Hair follicle dermal papilla cell (primary cell): Measurements from ENCODE around the gene KAT14. TPM values are rescaled to one million over a fixed set of nuclear protein-coding genes. Genes with fewer than 3 reads are reported as not detected.

Experiments used
- small RNA-seq: library from RNA; depleted of rRNA; stranded (forward); fragments of <200 nt; gene quantifications from one replicate; pipeline ENCODE3, GENCODE V24; 2012
- total RNA-seq: library from RNA; depleted of rRNA; stranded (reverse); fragments of >200 nt; gene quantifications from 2 replicates; pipeline ENCODE4 v1.2.3, GENCODE V29; 2012

The KAT14 gene, protein sequence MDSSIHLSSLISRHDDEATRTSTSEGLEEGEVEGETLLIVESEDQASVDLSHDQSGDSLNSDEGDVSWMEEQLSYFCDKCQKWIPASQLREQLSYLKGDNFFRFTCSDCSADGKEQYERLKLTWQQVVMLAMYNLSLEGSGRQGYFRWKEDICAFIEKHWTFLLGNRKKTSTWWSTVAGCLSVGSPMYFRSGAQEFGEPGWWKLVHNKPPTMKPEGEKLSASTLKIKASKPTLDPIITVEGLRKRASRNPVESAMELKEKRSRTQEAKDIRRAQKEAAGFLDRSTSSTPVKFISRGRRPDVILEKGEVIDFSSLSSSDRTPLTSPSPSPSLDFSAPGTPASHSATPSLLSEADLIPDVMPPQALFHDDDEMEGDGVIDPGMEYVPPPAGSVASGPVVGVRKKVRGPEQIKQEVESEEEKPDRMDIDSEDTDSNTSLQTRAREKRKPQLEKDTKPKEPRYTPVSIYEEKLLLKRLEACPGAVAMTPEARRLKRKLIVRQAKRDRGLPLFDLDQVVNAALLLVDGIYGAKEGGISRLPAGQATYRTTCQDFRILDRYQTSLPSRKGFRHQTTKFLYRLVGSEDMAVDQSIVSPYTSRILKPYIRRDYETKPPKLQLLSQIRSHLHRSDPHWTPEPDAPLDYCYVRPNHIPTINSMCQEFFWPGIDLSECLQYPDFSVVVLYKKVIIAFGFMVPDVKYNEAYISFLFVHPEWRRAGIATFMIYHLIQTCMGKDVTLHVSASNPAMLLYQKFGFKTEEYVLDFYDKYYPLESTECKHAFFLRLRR
- total RNA-seq: 14.6 and 17.8 TPM in 2 replicates

GRCh38 chr20:18137412-18138265, at the start of gene KAT14, which contains the start of gene PET117:
TSS of gene KAT14 (plus strand) at chr20:18137863. CDS start at chr20:18142661, 4,798 bp downstream.
TSS of gene PET117 (plus strand) at chr20:18137863. CDS start at chr20:18137956, 93 bp downstream.

Small RNAs within 50 kb of the gene (small RNA-seq; reads per million reads assigned to genes)
- gene RF00019: not detected
- gene RNU7-137P: not detected

Other genes with a start within 250 kb of the KAT14 start
- gene SNX5, start 169.1 kb upstream of the KAT14 start, total RNA-seq: 111 and 120 TPM in 2 replicates
- gene MGME1, start 168.8 kb upstream of the KAT14 start, total RNA-seq: 6.6 and 10.1 TPM in 2 replicates
- gene OVOL2, start 79.9 kb upstream of the KAT14 start, total RNA-seq: not detected in 2 replicates
- gene PET117, start within 50 bp of the KAT14 start, total RNA-seq: 10.7 and 11.0 TPM in 2 replicates
- 21.1 and 25.2 TPM in 2 replicates for gene ZNF133, start 150.7 kb downstream of the KAT14 start, total RNA-seq